PC-3 (cell line): ENCODE measurements around the gene FCRL6. TPM values are rescaled to one million over a fixed set of nuclear protein-coding genes. Genes with fewer than 3 reads are reported as not detected.

Source experiments
- ATAC-seq: fragments of 200-7000 bp; cut with Tn5 transposase; 2 replicates; pipeline ENCODE4 v1.9.1; 2020; ENCODE audit warnings: mild to moderate bottlenecking, moderate library complexity
- BruUV-seq: library from RNA; stranded (reverse); fragments of 400-500 nt; replicated peaks from 2 replicates; lab custom pipeline; 2021; lab: Mats Ljungman, UMichigan
- CTCF ChIA-PET: fragments of 300-600 bp; sonication (Branson Sonifier 250); formaldehyde crosslinking; loops from one replicate; lab custom pipeline; 2022; ENCODE audit warnings: antibody characterized with exemption; lab: Charles Lee
- POLR2A ChIA-PET: fragments of 300-600 bp; sonication (Branson Sonifier 250); formaldehyde crosslinking; loops from one replicate; lab custom pipeline; 2022; ENCODE audit warnings: antibody characterized with exemption; ENCODE audit not compliant: unreplicated experiment; lab: Charles Lee
- DNase-seq: peaks from one replicate; pipeline ENCODE4 v3.0.0-alpha.2; 2015
- H2AFZ ChIP-seq: fragments of 300-600 bp; sonication (generic); 2 replicates; pipeline ENCODE4 v1.6.0; 2016; ENCODE audit warnings: antibody characterized with exemption, low read length
- H3F3A ChIP-seq: fragments of 300-600 bp; sonication (generic); one replicate; pipeline ENCODE4 v1.6.0; 2017; ENCODE audit warnings: antibody characterized with exemption, low read length, control low read depth, mild to moderate bottlenecking; ENCODE audit not compliant: unreplicated experiment
- H3K27ac ChIP-seq: fragments of 300-600 bp; sonication (generic); 2 replicates; pipeline ENCODE4 v1.5.1; 2016; ENCODE audit warnings: mild to moderate bottlenecking, low read length
- H3K27me3 ChIP-seq: fragments of 300-600 bp; sonication (generic); 2 replicates; pipeline ENCODE4 v1.6.1; 2016; ENCODE audit warnings: low read length, mixed read lengths
- H3K36me3 ChIP-seq: fragments of 300-600 bp; sonication (generic); 2 replicates; pipeline ENCODE4 v1.6.1; 2016; ENCODE audit warnings: low read depth, mixed run types, low read length, mixed read lengths
- H3K4me1 ChIP-seq: fragments of 300-600 bp; sonication (generic); 2 replicates; pipeline ENCODE4 v1.5.1; 2016; ENCODE audit warnings: low read length; ENCODE audit not compliant: insufficient read depth
- H3K4me2 ChIP-seq: fragments of 300-600 bp; sonication (generic); 2 replicates; pipeline ENCODE4 v1.6.0; 2016; ENCODE audit warnings: low read length
- H3K4me3 ChIP-seq: fragments of 300-600 bp; sonication (generic); 2 replicates; pipeline ENCODE4 v1.5.1; 2016; ENCODE audit warnings: mild to moderate bottlenecking, low read length, mixed read lengths
- H3K79me2 ChIP-seq: fragments of 300-600 bp; sonication (generic); 2 replicates; pipeline ENCODE4 v1.6.1; 2017; ENCODE audit warnings: low read length, mixed read lengths
- H3K9ac ChIP-seq: fragments of 300-600 bp; sonication (generic); 2 replicates; pipeline ENCODE4 v1.6.0; 2016; ENCODE audit warnings: mild to moderate bottlenecking, low read length
- H3K9me2 ChIP-seq: fragments of 300-600 bp; sonication (generic); replicated peaks from 2 replicates; pipeline ENCODE4 v1.6.1; 2016; ENCODE audit warnings: mixed run types, low read length, mixed read lengths
- H3K9me3 ChIP-seq: fragments of 300-600 bp; sonication (generic); 2 replicates; pipeline ENCODE4 v1.6.1; 2016; ENCODE audit warnings: low read length, mixed read lengths
- H4K20me1 ChIP-seq: fragments of 300-600 bp; sonication (generic); 2 replicates; pipeline ENCODE4 v1.6.1; 2016; ENCODE audit warnings: low read length, mixed read lengths
- EZH2 ChIP-seq: fragments of 300-600 bp; sonication (generic); IDR thresholded peaks from one replicate; pipeline ENCODE4 v1.6.1; 2017; ENCODE audit warnings: antibody characterized with exemption, mild to moderate bottlenecking, low read length; ENCODE audit not compliant: unreplicated experiment
- EZH2phosphoT487 ChIP-seq: fragments of 300-600 bp; sonication (generic); IDR thresholded peaks from 2 replicates; pipeline ENCODE4 v1.6.1; 2018; ENCODE audit warnings: mild to moderate bottlenecking, antibody characterized with exemption, low read length, borderline replicate concordance
- intact Hi-C: fragments of 100-400 bp; cut with micrococcal nuclease; formaldehyde crosslinking; loops from 2 replicates; pipeline ENCODE4 v1.9.0; 2023
- total RNA-seq: library from RNA; depleted of rRNA; stranded (reverse); fragments of >200 nt; gene quantifications from 2 replicates; pipeline ENCODE4 v1.2.3, GENCODE V29; 2014
- TF ChIP-seq, protein P1 (sequence below): fragments of 300-600 bp; sonication (generic); conservative IDR thresholded peaks from 2 replicates; pipeline ENCODE4 v1.5.1; 2017; ENCODE audit warnings: antibody characterized with exemption, low read depth, mild to moderate bottlenecking, low read length

Gene FCRL6
- total RNA-seq, 1 experiment from 2014 or later, result not detected

DNA sequence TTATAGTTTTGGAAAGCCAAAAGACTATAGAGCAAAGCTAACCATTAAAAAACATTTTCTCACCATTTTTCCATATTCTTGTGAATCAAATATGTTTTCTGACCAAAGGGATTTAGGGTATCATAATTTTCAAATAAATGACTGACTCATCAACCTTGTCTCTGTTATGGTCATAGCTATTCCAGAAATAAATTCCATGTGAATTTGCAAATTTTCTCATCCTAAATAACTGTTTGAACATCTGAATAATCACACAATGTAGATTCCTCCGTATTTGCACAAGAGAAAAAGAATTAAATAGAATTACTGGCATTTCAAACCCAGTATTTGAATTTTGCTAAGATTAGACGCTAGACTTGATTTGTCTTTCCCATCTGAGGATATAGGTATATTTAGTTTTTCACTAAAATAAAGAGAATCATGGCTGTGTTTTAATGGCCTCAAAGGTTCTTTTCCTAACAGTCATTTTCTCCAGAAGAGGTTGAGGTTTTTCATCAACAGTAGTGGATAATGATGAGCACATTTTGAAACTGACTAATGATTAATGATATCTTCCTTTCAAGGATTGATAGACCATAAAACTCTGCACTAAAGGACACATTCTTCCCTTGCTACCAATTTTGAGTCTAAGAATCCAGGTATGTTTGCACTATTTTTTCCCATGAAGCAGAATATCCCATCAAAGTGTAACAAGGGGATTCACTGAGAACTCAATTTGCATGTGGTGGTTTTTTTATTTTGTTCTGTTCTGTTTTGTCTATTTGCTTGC lies 30.8 kb upstream of the FCRL6 start:
- Histone ChIP-seq H3K4me1 (no peaks in the 10 kb centered on the region), H3K36me3 (no peaks in the 10 kb centered on the region), H3K9me2 (no peaks in the 10 kb centered on the region), H3K4me3 (no peak overlapping the region), H3K79me2 (no peaks in the 10 kb centered on the region), H3K9me3 (no peaks in the 10 kb centered on the region), H3K27me3 (peaks cover 34% of the 10 kb centered on the region), H2AFZ (no peak overlapping the region), H4K20me1 (no peaks in the 10 kb centered on the region), H3K27ac (no peak overlapping the region), H3K9ac (no peak overlapping the region), H3K4me2 (no peak overlapping the region), H3F3A (no peaks in the 10 kb centered on the region)
- TF ChIP-seq, protein P1, sequence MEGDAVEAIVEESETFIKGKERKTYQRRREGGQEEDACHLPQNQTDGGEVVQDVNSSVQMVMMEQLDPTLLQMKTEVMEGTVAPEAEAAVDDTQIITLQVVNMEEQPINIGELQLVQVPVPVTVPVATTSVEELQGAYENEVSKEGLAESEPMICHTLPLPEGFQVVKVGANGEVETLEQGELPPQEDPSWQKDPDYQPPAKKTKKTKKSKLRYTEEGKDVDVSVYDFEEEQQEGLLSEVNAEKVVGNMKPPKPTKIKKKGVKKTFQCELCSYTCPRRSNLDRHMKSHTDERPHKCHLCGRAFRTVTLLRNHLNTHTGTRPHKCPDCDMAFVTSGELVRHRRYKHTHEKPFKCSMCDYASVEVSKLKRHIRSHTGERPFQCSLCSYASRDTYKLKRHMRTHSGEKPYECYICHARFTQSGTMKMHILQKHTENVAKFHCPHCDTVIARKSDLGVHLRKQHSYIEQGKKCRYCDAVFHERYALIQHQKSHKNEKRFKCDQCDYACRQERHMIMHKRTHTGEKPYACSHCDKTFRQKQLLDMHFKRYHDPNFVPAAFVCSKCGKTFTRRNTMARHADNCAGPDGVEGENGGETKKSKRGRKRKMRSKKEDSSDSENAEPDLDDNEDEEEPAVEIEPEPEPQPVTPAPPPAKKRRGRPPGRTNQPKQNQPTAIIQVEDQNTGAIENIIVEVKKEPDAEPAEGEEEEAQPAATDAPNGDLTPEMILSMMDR, result no peak
- TF ChIP-seq EZH2 (no peak), EZH2phosphoT487 (no peak)
- no peak for ATAC-seq
- ChIA-PET POLR2A (no interaction called here), CTCF (no interaction called here)
- BruUV-seq, result no TSS peak
- DNase-seq, result no peak
- intact Hi-C loops, result loop anchor here (10.0 kb wide), 3 partner anchors 577 to 637 kb away; no protein-coding TSS in a partner anchor

DNA sequence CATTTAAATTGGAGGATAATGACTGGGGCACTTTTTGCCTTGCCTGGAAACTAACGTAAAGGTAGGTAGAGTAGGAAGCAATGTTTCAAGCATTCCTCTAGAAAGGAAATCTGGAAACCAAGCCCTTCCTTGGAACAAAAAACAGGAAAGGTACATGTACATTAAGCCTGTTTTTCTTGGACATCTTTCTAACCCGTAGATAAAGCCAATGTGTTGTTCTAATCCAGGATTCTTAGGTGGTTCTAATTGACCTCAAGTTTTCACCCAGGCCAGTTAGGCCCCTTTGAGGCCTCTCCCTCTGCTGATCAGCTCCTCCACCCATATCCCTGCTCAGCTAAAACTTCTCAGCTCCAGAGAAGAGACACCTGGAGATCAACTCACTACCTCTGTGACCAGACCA lies 27.7 kb upstream of the FCRL6 start:
- BruUV-seq, result no TSS peak
- POLR2A ChIA-PET, result no interaction called here
- H3K36me3 ChIP-seq, result no peaks in the 10 kb centered on the region
- H3K79me2 ChIP-seq, result no peaks in the 10 kb centered on the region
- H3K9me3 ChIP-seq, result no peaks in the 10 kb centered on the region
- no peaks in the 10 kb centered on the region for H4K20me1 ChIP-seq
- no peak overlapping the region for H3K4me3 ChIP-seq
- H3K9ac ChIP-seq, result no peak overlapping the region
- intact Hi-C loops, result loop anchor here (10.0 kb wide), 3 partner anchors 580 to 640 kb away; no protein-coding TSS in a partner anchor
- no peak for TF ChIP-seq EZH2phosphoT487
- TF ChIP-seq EZH2, result no peak
- TF ChIP-seq, protein P1, result no peak
- H3K27me3 ChIP-seq, result peaks cover 16% of the 10 kb centered on the region
- no peak overlapping the region for H3K4me2 ChIP-seq
- H3K4me1 ChIP-seq, result peaks cover 5% of the 10 kb centered on the region
- CTCF ChIA-PET, result no interaction called here
- no peak overlapping the region for H2AFZ ChIP-seq
- H3F3A ChIP-seq, result no peaks in the 10 kb centered on the region
- no peak for ATAC-seq
- no peak overlapping the region for H3K27ac ChIP-seq
- no peaks in the 10 kb centered on the region for H3K9me2 ChIP-seq
- no peak for DNase-seq

DNA sequence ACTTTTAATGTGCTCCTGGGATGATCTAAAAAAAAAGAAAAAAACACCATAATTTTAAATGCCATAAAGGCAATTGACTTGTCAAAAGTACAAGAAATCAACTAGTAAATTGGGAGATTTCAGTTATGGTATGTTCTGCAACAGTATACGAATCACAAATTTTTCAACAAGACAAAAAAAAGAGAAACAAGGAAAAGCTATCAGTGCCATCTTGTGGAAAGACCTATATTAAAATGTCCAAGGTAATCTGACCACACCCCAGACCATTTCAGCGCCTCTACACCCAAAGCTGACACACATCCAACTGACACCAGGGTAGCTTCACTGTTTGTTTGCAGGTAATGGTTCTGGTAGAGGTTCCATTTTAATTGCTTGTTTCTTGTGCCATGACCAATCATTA lies 26.4 kb upstream of the FCRL6 start:
- Histone ChIP-seq H3K27me3 (peaks cover 15% of the 10 kb centered on the region), H3K4me3 (no peak overlapping the region), H4K20me1 (no peaks in the 10 kb centered on the region), H3K9me3 (no peaks in the 10 kb centered on the region), H3F3A (no peaks in the 10 kb centered on the region), H3K36me3 (no peaks in the 10 kb centered on the region), H3K4me2 (no peak overlapping the region), H3K9me2 (no peaks in the 10 kb centered on the region), H3K27ac (no peak overlapping the region), H3K9ac (no peak overlapping the region), H2AFZ (no peak overlapping the region), H3K79me2 (no peaks in the 10 kb centered on the region), H3K4me1 (peaks cover 14% of the 10 kb centered on the region)
- ChIA-PET CTCF (interaction anchor here (1.1 kb wide), 1 partner anchor 115 kb away, joined by 4 read pairs; no protein-coding TSS in a partner anchor), POLR2A (no interaction called here)
- intact Hi-C loops, result loop anchor here (5.0 to 10.0 kb wide), 4 partner anchors 563 to 641 kb away; no protein-coding TSS in a partner anchor
- BruUV-seq, result no TSS peak
- ATAC-seq, result no peak
- no peak for TF ChIP-seq EZH2
- TF ChIP-seq, protein P1, result peak; percentile 60
- DNase-seq, result peak; percentile 55
